ENCODE results near the gene EXOC4.

EXOC4 gene

DNA sequence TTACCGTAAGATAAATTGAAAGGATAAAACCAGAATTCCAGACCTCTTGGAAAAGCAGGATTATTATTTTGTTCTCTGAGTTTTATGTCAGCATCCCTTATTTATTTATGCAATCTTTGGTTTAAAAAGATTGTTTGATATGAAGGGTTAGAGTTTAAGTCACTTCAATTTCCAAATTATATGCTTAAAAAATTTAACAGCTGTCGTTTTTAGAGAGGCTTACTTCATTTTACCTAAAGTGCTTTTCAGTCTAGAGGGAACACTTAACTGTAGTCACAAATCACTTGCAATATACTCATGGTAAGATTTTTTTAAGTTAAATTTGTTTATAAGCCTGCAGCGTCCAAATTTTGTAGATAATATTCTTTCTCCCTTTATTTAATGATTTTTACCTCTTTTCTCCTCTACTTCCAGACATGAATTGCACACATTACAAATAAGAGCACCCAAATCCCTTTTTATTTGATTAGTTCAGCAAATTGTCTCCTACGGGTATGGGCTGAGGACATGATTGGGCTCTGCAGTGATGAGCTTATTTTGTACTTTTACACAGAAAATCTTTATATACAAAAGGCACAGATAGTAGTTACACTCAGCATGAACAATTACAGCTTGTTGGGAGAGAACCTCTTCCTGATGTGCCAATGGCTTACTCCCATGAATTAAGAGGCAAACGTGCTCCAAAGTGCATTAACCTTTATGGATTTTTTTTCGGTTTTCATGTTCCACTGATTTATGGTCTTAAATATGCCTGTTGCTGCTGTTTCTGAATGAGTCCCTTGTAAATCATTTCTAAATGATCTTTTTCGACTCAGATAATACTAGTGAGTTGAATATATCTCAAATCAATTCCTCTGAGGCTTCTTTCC lies 555.0 kb downstream of the EXOC4 start:
- no peak for DNase-seq

DNA sequence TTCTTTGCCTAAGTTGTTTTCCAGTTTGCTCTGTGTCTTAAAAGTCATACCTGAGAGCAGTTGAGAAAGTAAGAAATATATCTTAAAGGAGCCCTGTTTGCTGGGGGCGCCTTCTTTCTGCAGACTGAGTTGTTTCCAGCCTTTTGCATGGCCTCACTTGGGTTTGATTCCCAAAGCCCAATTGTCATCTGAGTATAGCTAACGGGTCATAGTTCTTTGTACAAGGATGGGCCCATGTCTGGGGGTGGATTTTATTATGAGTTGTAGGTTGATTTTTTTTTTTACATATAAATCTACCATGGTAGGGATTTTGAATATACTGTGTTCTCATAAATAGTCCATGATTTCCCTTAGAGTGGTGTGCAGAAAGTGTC lies 555.6 kb downstream of the EXOC4 start:
- DNase-seq, result no peak

DNA sequence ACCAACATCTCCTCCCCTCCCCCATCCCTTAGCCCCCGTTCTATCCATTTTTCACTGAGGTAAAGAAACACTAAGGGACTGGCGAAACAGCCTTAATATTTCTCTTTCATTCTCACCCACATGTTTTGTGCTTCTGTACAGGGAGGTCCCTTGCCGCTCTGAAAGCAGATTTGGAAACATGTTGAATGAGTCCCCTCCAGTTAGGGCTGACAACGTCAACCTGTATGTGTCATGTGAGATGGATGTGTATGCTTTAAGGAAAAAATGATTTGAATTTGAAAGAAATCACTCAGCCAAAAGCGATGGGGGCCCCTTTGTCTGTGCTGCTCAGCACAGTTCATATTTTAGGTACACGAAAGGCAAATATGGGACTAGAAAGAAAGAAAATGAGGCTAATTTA lies 560.0 kb downstream of the EXOC4 start:
- no peak for DNase-seq

DNA sequence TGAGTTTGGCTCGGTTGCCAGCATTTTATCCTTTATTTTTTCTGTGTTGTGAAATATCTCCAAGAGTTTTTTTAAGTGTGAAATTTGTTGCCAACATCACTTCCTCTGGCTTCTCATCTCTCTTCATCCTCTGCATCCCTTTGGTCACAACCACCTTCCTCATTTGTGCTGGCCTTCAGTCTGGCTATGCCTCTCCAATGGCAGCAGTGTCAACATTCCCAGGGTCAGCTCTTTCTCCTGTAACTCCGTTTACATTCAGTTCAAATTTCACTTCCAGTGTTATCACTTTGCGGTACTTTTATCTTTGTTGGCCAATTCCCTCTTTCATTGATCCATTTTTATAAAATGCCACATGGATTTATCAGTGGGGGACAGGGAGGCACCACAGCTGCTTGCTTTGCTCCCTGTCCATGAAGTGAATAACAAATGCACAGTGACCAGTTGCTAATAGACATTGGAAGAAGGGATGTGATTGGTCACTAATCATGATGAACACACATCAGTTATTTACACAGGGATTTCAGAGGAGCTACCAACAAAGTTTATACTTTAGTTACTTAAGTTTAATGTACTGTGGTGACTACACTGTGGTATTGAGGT lies 562.8 kb downstream of the EXOC4 start:
- no peak for DNase-seq

DNA sequence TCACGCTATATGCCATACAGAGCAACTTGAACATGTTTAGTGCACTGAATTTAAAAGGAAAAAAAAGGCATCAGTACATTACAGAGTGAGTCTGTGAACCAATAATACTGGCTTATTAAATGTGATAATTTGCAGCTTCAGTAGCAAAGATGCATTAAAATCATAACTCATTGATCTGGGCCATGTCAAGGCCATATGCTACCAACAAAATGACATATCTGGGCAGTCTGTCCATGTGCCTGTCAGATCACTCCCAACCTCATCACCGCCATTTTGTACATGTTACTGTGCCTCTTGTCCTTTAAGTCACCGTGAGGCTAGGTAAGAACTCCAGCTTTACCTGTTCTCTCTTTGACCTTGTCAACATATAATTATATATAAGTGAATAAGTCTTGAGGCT lies 566.8 kb downstream of the EXOC4 start:
- no peak for DNase-seq

DNA sequence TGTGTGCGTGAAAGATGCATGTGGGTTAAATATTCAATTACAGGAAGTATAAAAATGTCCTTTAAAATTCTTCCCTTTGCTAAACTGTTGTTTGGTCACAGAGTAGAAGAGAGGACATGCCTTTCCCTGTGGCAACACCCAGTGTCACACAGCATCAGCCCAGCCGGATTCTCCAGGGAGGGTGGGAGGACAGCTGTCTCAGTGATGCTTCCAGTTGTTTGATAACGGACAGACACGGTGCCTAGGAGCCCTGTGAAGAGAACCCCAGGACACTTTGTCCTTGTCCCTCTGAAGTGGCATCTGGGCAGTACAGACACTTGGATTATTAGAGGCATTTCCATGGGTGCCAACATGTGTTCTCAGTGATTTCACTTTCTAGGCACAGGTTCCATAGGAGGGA lies 567.7 kb downstream of the EXOC4 start:
- DNase-seq, result no peak

DNA sequence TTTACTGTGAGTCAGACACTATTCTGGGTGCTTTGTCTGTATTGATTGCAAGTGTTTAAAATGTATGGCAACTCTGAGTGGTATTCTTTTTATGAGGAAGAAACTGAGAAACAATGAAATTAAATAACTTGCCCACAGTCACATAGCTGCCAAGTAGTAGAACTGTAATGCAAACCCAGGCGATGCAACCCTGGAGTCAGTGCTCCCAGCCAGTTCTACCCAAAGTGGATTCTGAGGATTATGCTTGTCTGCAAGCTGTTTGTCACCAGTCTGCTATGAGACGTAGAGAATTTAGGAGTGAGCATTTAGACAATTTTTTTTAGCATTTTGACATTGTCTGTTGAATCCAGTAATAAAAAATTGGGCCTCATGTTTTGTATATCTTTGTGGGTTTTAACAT lies 568.3 kb downstream of the EXOC4 start:
- DNase-seq, result no peak

DNA sequence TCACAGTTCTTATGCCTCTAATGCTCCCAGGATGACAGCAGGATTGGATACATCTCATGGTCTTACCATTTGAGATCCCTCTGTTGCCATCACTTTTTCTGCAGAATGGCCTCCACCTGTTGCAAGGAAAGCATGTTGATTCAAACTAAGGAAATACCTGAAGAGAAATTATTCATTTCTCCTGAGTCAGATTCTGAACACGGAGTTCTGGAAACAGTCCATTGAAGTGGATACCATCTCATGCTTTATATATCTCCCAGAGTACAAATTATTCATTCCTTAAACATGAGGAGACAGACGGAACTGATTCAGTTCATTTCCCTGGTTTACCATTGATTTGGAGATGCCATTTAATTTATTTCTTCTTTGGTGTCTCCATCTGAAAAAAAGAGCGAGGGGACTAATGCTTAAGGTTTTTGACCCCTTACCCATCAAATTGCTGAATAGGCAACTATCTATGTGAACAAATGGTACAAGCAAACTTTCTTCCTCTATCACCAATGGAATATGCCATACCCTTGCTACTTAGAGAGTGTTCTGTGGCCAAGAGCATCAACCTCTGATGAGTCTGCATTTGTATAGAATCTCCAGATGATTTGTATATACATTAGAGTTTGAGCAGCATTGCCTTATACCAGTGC lies 569.2 kb downstream of the EXOC4 start:
- DNase-seq, result no peak

DNA sequence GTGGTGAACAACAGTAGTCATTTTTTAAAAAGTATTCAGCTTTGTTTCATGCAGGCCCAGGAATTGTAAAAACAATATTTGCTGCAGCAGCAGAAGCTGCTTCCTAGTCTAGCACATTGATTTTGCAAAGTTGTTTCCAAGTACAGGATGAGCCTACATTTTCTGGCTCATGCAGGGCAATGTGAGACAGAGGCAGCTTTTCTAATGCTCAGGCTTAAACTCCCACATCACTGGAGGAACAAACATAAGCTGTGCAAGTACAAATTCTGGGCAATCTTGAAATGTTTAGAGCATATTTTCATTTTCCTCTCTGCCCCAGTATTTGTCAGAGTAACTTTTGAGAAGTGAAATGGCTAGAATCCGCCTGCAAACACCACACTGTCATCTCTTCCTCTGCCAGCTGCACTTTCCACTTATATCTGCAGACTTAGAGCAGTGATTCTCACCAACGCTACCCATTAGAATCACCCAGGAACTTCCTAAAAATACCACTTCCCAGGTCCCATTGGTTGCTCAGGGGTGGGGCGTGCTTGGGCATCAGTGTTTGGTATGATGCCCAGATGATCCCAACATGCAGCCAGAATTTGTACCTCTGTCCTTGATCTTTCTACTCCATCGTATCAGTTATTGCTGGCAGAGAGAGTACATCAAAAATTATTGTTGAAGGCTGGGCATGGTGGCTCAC lies 570.1 kb downstream of the EXOC4 start:
- no peak for DNase-seq

DNA sequence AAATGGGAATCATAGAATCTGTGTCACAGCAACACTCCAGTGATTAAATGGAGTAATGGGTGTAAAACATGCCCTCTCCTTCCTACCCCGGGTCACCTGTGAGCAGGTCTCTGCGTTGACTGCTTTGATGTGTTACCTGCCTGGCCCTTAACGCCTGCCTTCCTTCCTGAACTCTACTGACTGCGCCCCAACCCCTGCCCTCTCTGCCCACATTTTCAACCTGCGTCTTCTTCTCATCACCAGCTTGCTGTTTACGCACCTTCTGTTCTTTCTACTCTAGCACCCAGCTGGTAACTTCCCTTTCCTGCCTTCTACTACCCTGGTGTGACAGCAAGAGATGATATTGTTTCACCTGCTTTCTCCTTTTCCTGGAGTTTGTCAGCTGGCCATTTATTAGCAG lies 571.3 kb downstream of the EXOC4 start:
- no peak for DNase-seq

DNA sequence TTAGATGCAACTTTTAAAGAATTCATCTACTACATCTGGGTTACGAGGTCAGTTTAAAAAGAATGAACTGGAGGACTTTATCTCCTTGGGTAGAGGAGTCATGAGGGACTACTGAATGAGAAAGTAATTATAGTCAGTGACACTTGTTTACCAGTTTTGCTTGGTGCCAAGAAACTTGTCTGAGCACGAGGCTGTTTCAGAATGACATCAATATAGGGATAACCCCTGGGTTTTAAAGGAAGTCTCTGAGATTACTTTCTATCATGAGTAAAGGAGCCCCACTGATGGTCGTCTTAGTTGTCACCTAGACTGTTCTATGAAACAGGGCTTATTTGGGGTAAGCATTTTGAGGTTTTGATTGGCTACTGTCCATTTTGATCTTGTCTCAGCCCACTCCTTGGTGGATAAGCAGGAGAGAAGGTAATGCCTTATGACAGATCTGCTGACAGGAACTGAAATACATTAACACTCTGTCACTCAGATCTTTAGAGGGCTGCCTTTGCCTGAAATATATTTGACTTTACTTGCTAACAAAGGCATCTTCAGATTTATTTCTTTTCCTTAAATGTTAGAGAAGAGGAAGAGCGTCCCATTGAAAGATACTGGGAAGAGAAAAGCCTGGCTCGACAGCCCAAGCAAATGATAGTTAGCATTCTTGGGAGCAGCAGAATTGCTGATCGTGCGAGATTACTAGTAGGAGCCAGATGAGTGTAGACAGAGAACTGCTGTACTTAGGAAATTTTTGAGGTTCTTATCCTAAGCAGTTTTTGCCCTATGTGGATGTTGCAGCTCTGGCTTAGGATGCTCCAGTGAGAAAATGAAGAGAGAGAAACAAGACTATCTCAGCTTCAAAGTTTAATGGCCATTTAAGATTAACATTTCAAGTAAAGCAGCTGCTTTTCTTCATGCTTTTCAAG lies 575.1 kb downstream of the EXOC4 start:
- DNase-seq, result no peak

DNA sequence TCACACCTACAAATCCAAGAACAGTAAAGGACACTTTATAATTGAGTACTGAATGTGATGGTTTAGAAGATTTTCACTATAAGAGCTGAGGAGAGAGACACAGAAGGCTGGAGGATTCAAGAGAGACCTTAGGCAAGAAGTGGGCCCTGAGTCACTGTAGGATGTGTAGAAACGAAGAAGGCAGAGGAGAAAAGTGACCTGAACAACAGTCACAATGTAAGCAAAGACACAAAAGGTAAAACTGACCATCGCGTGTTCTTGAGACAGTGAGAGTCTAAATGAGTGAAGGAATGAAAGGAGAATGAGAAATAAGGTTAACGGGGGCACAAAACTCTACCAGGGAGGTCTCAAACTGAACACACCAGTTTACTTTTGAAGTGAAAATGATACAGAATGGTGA lies 576.0 kb downstream of the EXOC4 start:
- no peak for DNase-seq

DNA sequence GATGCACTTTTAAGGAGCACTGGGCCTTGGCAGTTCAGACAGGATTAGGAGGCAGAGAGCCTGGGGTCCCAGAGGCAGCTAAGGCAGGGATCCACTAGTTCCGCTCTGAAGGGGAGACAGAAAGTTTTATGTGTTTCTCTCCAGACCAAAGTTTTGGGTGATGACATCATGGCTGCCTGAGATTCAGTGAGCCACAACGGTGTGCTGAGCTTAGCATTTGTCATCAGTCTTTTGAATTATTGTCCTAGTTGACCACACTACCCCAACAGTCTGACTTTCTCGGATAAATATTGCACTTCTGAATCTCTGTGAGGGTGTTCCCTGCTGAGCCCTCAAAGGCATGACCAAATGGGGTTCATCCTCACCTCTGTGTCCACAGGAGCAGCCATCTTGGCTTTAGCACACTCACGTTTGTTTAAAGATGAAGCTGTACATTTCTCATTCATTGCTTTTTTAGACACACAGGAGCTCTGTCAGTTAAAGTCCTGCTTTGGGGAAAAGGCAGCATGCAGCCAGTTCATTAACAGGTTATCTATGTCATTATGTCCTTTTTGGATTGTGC lies 576.5 kb downstream of the EXOC4 start:
- DNase-seq, result no peak

DNA sequence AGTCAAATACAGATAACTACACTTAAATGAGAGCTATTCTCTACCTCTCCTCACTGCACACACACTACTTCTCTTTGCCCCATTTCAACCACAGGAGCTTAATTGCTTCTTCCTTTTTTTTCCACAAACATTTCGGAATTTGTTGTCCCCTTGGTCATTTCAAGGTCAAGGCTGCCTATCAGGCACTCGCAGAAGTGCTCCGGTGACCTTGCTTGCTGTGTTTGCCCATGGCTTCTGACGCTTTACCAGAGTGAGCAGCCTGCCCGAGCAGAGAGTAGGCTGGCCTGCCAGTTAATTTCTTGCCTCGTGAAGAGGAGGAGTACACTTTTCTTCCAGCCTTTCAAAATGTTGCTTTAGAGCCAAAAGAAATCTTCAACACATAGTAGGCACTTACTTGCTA lies 577.2 kb downstream of the EXOC4 start:
- DNase-seq, result no peak

DNA sequence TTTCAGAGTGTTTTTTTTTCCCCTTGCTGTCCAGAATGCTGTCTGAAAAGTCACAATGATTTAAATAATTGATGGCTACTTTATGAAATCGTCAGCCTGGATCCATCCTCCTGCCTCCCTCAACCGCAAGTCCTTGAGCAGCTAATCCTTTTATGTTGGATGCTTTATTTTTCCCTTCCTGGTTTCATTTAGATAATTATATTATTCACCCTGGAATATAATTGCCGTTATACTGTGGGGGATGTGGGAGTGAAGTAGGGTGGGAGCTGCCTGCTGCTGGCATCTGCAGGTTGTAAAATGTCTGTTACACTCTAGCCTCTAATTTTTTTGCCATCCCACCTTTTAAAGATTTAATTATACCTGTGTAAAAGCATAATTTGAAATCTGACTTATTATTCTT lies 583.8 kb downstream of the EXOC4 start:
- no peak for DNase-seq

DNA sequence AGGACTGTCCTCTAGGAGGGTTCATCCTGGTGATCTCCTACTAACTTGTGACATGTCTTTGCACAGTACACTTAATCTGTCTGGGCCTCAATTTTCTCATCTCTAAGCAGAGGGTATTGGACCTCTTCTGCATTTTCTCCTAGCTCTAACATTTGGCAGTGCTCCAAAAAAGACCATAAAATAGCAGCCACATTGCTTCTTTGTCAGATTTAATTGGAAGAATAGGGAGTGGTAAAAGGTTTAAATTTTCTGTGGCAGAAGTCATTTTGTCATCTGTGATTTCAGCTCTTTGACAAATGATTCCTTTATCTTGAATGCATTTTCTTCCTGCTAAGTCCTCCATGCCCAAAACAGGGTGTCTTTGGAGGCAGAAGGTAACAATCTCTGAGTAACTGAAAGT lies 584.3 kb downstream of the EXOC4 start:
- no peak for DNase-seq

DNA sequence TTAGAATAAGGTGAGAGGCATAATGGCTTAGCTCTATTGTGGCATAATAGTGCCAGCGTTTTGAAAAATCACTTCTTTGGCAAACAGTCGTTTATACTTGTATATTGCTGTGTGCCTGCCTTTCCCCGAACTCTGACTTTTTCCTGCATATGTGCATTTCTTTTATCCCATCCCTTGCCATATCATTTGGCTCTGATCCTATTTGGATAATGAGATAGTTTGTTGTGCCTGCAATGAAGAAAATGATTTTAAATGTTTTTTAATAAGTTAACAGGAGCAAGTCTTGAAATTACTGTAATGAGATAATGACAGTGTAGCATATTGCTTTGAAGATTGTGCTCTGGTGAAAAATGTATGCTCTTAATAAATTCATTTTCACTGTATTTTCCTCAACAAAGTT lies 586.2 kb downstream of the EXOC4 start:
- no peak for DNase-seq

DNA sequence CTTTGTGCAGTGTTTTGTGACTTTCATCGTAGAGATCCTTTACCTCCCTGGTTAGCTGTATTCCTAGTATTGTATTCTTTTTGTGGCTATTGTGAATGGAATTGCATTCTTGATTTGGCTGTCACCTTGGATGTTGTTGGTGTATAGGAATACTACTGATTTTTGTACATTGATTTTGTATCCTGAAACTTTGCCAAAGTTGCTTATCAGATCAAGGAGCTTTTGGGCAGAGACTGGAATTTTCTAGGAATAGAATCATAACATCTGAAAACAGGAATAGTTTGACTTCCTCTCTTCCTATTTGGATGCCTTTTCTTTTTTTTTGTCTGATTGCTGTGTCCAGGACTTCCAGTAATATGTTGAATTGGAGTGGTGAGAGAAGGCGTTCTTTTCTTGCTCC lies 590.5 kb downstream of the EXOC4 start:
- no peak for DNase-seq

DNA sequence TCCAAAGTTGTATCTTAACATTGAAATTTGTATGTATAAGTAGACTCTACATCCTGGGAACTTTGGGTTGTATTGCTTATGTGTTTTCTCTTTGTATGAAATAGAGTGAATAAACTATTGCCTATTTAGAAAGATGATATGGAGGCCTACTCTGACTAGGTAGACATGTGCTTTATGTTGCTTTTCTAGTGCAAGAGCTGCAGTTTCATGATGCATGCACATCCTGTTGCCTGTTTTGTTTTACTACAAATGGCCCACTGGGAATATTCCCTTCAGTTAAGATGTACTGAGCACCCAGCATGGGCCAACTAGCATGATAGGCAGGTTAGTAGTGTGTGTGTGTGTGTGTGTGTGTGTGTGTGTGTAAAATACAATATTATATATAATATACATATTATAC lies 592.1 kb downstream of the EXOC4 start:
- no peak for DNase-seq

DNA sequence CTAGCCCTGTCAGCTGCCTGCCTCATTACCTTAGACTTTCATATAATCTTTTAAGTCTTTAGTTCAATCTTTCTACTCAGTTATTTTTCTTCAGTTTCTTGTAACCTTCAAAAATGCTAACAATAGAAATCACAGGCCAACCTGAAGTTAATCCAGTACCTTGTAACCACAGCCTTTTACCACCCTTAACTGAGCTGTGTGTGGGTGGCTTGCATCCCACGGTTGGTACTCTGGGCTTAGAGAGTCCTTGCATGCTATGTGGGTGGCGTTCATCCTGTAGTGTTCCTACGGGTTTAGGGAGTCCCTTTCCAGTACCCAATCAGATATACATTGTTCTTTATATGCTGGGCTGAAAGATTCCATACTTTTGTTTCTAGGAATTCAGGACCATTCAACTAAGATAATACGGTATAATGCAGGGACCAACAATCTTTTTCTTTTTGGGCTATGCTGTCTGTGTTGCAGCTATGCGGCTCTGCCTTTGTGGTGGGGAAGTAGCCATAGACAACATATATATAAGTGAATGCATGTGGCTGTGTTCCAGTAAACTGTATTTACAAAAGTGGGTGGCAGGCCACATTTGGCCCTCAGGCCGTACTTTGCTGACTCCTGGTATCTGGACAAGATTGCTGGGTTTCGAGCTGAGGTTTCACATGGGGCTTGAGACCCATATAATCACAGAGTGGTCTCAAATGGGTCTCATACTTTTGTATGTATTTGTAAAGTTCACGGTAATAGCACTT lies 593.5 kb downstream of the EXOC4 start:
- no peak for DNase-seq

DNA sequence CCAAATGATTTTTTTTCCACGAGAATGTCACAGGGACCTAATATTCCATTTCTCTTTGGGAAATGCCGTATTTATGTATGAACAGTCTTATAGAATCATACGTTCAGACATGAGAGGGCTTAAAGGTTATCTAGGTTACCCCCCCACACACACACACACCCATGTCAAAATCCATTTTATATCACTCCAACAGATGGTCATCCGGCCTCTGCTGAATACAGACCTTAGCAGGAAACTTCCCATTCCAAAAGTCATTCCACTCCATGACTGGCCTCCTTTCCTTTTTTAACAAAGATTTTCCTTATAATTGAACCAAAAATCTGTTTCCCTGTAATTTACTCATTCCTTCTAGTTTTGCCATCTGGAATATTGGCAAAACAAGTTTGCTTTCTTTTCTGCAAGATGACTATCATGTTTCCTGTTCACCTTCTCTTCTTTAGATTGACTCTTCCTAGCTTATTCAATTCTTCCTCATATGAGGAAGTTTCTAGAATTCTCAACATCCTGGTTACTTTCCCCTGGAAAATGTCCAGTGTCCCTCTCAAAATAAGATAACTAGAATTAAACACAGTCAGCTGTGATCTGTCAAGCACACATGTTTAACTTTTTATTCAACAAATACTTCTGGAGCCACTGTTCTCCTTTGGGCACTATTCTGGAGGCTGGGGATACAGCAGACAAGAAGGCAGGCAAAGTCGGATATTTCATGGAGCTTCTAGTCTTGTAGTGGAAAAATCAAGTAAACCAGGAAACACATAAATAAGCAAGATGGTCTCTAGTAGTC lies 597.8 kb downstream of the EXOC4 start:
- DNase-seq, result no peak

Data from T1000 (cell line).